ENCODE measurements around the gene ENPP1.

- TF ChIP-seq POLR2A (IDR thresholded peaks at IDR 0.05) = no peak
- TF ChIP-seq POLR2AphosphoS5 (IDR thresholded peaks at IDR 0.05) = no peak
- no peak for TF ChIP-seq EP300 (IDR thresholded peaks at IDR 0.05)
- no peak for TF ChIP-seq CTCF (IDR thresholded peaks at IDR 0.05)
These were observed 25.1 kb upstream of the ENPP1 start for GRCh38 chr6:131782764-131783163.

All from upper lobe of left lung (tissue), 4 donors.